AG10803 (cell line): ENCODE data around the gene ADCY7.

Source experiments
- DNase-seq: peaks from one replicate; pipeline ENCODE4 v3.0.0; 2010; ENCODE audit warnings: low read depth
- H3K4me3 ChIP-seq: 2 replicates; pipeline ENCODE4 v1.5.1; 2011; ENCODE audit warnings: mild to moderate bottlenecking, low read length, control low read depth
- CTCF ChIP-seq: conservative IDR thresholded peaks from 2 replicates; pipeline ENCODE4 v1.5.1; 2011; ENCODE audit warnings: mild to moderate bottlenecking, low read length, control low read depth, inconsistent platforms

ADCY7 gene

GRCh38 chr16:50304467-50305440, 38.4 kb downstream of the ADCY7 start:
- TF ChIP-seq CTCF: no peak
- no peak overlapping the region for H3K4me3 ChIP-seq
- no peak for DNase-seq

- no peak for DNase-seq
- no peak for TF ChIP-seq CTCF
- no peak overlapping the region for H3K4me3 ChIP-seq
Observed at GRCh38 chr16:50305441-50306061, 39.2 kb downstream of the ADCY7 start.

DNA sequence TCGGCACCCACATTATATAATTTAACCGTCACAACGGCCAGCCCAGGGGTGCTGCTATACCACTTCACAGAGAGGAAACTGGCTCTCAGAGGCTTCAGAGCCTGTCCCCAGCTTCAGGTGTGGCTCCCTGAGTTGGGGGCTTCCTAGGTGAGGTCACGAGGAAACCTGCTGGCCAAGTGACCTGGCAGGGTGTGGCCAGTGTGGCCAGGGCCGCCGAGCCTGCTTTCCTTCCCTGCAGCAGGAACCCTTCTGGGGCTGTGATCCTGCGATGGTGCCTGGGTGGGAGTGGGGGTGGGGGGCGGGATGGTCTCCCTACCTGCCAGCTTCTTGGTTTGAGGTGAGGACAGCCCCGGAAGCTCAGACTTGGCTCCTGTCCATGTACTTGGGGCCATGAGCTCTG, 39.9 kb downstream of the ADCY7 start:
- no peak for TF ChIP-seq CTCF
- no peak for DNase-seq
- H3K4me3 ChIP-seq: no peak overlapping the region

- DNase-seq: no peak
- TF ChIP-seq CTCF: no peak
- no peak overlapping the region for H3K4me3 ChIP-seq
Observed at GRCh38 chr16:50308237-50308965, 42.0 kb downstream of the ADCY7 start.

DNA sequence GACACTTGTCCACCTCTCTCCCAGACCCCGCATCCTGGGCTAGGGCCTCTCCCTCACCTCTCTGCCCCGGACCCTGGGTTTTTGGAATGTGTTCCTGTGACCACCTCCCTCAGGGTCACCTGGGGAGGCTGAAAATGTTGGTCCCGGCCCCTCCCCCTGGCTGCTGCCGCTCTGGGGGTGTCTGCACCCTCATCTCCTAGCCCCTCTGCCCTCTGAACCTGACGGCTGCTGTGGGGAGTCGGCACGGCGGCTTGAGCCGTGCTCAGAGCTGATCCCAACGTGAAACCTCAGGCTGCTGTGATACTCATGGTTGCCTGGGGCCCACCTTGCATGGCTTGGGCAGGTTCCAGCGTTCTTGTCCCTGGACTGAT, 42.8 kb downstream of the ADCY7 start:
- DNase-seq: no peak
- H3K4me3 ChIP-seq: no peak overlapping the region
- TF ChIP-seq CTCF: no peak

DNA sequence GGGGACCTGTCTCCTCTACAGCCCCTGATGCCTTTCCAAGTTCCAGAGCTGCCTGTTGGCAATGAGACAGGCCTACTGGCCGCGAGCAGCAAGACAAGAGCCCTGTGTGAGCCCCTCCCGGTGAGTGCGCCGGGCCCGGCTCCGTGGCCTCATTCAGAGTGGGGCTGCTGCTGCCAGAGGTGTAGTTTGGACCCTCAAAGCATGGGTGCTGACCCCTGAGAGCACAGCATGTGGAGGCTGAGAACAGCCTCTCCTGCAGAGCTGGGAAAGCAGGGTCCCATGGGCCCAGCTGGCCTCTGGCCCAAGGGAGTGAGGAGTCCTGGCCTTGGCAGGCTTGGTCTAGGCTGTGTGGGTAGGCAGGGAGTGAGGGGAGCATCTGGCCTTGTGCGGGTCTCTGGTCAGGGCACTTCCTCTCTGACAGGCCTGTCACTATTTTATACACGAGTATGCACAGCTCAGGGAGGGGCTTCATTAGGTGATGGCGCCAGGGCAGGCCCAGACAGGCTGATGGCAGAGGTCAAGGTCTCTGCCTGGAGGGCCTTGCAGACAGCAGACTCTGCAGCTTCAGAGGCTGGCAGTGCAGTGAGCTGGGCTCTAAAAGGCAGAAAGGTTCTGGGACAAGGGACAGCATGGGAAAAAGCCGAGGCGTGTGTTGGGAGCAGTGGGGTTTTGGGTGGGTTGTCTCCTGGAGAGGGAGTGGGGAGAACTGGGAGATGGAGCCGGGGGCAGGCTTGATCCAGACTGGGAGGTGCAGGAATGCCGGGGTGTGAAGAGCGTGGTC, 43.4 kb downstream of the ADCY7 start:
- TF ChIP-seq CTCF: no peak
- no peak overlapping the region for H3K4me3 ChIP-seq
- DNase-seq: no peak
